Measurements from ENCODE around the gene POLDIP3.

The POLDIP3 gene

GRCh38 chr22:42614312-42615091, at the start of gene POLDIP3:
Gene POLDIP3, minus strand, starts transcription at chr22:42614883. Its CDS starts 26 bp downstream, at chr22:42614857.
- DNase-seq, result peak; percentile 98

DNA sequence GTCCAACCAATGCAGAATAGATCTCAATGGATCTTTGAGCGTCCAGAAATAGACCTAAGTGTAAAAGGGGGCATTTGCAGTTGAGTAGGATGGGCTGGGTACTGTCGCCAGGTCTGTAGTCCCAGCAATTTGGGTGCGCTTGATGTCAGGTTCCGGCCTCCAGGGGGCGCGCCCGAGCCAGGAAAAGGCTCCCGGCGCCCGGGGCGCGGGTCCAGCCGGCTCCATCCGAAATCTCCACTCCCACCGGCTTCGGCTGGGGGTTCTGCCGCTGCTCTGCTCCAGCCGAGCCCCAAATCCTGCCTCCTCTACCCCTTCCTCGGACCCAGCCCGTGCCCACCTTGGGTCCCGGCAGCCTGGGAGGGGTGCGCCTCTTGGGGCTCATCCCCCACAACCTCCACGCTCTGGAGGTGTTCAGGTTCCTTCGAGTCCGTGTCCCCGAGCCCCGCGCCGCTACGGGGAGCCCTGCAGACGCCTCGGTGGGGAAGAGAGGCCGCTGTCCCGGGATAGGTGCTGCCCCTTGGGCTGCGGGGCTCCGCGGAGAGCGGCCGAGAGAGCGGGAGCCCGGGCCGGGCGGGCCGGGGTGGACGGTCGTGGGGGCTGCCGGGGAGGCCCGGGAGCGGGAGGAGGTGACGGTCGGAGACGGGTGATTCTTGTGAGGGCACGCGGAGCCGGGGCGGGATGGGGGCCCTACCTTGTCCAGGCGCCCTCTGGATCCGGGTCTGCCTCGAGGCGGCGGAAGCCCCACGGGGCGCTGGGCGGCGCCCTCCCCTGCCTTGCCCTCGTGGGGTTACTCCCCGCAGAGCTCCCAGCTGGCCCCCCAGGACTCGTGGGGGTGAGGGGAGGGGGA, 47.5 kb upstream of the POLDIP3 start:
- peak; percentile 78 for DNase-seq

- no peak for DNase-seq
Observed at GRCh38 chr22:42656578-42656977, 41.9 kb upstream of the POLDIP3 start.

GRCh38 chr22:42655693-42656092, 41.0 kb upstream of the POLDIP3 start:
- no peak for DNase-seq

DNA sequence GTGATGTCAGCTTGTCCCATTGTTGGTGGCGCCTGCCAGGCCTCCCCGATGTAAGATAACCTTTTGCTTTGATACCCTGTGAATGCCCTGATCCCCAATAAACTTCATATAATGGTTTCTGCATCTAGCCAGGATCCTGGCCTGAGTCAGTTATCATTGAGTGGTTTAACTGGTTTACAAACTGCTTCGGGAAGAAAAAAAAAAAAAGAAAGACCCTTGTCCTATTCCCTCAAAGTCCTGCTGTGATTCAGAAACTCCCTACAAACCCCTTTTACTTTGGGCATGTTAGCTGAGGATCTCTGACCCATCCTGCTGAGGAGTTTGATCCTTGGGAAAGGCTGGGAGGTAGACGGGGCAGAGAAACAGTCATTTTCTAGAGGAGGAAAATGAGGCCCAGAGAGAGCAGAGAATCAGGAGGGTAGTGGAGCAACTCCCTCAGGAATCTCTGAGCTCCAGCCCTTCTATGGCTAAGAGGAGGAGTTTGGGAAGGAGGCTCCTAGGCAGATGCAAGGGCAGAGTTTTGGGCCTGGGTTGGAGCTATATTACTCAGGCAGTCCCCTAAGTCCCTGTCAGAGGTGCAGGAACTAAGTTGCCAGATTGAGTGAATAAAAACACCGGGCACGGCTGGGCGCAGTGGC, 39.9 kb upstream of the POLDIP3 start:
- DNase-seq, result no peak

DNA sequence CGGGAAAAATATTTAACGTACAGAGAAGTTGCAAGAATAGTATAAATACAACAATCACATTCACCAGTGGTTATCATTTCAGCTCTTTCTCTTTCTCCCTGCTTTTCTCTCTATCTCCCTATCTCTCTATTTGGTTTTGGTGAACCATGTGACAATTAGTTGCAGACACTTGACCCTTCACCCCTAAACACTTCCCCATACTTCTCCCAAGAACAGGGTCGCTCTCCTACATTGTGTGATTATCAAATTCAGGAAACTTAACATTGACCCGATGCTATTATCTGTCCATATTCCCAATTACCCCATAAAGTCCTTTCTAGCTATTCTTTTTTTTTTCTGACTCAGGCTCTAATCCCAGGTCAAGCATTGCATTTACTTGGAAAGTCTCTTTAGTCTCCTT, 39.3 kb upstream of the POLDIP3 start:
- no peak for DNase-seq

GRCh38 chr22:42651134-42651533, 36.5 kb upstream of the POLDIP3 start:
- no peak for DNase-seq

GRCh38 chr22:42649246-42650099, 34.8 kb upstream of the POLDIP3 start, which contains the start of gene CYB5R3:
Gene CYB5R3, minus strand, starts transcription at chr22:42649392. Its CDS starts 77 bp downstream, at chr22:42649315.
- peak; percentile 80 for DNase-seq

- no peak for DNase-seq
Observed at GRCh38 chr22:42648368-42649245, 33.9 kb upstream of the POLDIP3 start.

GRCh38 chr22:42648017-42648367, 33.3 kb upstream of the POLDIP3 start:
- DNase-seq, result no peak

- no peak for DNase-seq
Observed at GRCh38 chr22:42646569-42647525, 32.2 kb upstream of the POLDIP3 start.

GRCh38 chr22:42645938-42646568, 31.4 kb upstream of the POLDIP3 start:
- DNase-seq, result no peak

- no peak for DNase-seq
Observed at GRCh38 chr22:42645341-42645937, 30.8 kb upstream of the POLDIP3 start.

DNA sequence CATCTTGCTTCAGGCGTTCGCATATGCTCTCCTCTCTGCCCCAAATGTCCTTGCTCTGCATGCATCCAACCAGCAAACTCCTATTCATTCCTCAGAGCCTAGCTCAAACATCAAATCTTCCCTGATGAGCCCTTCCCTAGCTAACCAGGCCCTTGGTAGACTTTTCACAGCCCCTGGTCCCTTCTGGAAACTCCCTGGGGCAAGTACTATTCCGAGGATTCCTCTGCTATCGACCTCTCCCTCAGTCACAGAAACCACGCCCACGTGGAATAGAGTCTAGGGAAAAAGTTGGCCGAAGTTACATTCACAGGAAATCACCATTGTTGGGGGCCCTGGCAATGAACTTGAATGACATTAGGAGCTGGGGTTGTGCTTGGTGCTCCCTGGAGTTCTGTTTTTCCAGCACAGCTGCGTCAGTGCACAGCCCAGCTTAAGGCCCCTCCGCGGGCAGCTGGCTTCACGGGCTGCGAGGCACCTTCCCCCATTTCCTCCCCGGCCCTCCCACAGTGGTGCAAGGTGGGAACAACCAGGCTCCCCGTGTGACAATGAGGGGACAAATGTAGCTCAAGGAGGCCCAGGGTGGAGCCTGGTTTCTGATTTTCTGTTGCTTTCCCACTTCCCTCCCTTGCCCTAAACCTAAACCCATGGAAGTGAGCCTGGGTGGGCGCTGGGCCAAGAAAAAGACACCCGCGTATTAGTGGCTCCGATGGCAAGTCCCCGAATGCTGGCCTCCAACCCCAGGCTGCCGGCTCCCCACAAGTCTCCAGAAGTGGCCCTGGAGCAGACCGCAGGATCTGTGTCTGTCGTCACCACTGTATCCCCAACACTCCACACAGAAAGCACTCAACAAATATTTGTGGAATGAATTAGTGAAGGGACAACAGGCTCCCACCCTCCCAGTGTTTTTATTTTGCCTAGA, 30.0 kb upstream of the POLDIP3 start:
- no peak for DNase-seq

- DNase-seq, result no peak
Observed at GRCh38 chr22:42643634-42644421, 29.1 kb upstream of the POLDIP3 start.

GRCh38 chr22:42642806-42643633, 28.3 kb upstream of the POLDIP3 start:
- no peak for DNase-seq
